A549 (cell line): ENCODE data around the gene VPS26B. TPM values are rescaled to one million over a fixed set of nuclear protein-coding genes. Genes with fewer than 3 reads are reported as not detected.

Experiments
- ATAC-seq, 2 experiments: fragments of 200-7000 bp in 1 of 2; fragments of >200 bp in 1 of 2; cut with Nextera tagmentation in 1 of 2; cut with Tn5 transposase in 1 of 2; 3 replicates each; pipeline versions ENCODE4 v1.8.0 to v1.9.1; 2018 to 2020; ENCODE audit warnings: mild to moderate bottlenecking in 1 of 2, moderate library complexity in 1 of 2
- CTCF ChIA-PET: fragments of 300-600 bp; sonication (Branson Sonifier 250); formaldehyde crosslinking; extraction: SDS; loops from one replicate; lab custom pipeline; 2021; ENCODE audit warnings: antibody characterized with exemption, inconsistent platforms; lab: Yijun Ruan, JAX
- POLR2A ChIA-PET: fragments of 350-600 bp; formaldehyde crosslinking; extraction: SDS; loops from one replicate; lab custom pipeline; 2021; ENCODE audit warnings: antibody characterized with exemption, inconsistent platforms; lab: Yijun Ruan, JAX
- DNase-seq, 2 experiments: peaks; one replicate each; pipeline versions ENCODE4 v3.0.0 to v3.0.0-alpha.2; 2011 to 2016; ENCODE audit warnings: low read depth in 1 of 2, low spot score in 1 of 2
- FAIRE-seq: peaks from 2 replicates; lab custom pipeline; 2011; peaks lifted over from hg19 to GRCh38; lab: Jason Lieb, UNC
- H3K27ac ChIP-seq, 2 experiments: fragments of >200 bp; sonication (Bioruptor Twin); formaldehyde crosslinking; 3 replicates each; pipeline ENCODE4 v1.5.1; 2016 to 2017
- H3K4me1 ChIP-seq: fragments of >200 bp; sonication (Bioruptor Twin); formaldehyde crosslinking; 3 replicates; pipeline ENCODE4 v1.6.1; 2016
- H3K4me2 ChIP-seq: fragments of >200 bp; sonication (Bioruptor Twin); formaldehyde crosslinking; 3 replicates; pipeline ENCODE4 v1.6.1; 2016
- H3K4me3 ChIP-seq: fragments of >200 bp; sonication (Bioruptor Twin); formaldehyde crosslinking; 3 replicates; pipeline ENCODE4 v1.5.1; 2016
- H3K9me3 ChIP-seq: fragments of >200 bp; sonication (Bioruptor Twin); formaldehyde crosslinking; 3 replicates; pipeline ENCODE4 v1.6.1; 2016
- CEBPB ChIP-seq, 2 experiments: fragments of >200 bp in 1 of 2; sonication (Bioruptor Twin) in 1 of 2; formaldehyde crosslinking in 1 of 2; IDR thresholded peaks; 2 replicates each; pipeline ENCODE4 v1.6.1; 2012 to 2016
- CHD4 ChIP-seq: fragments of 200-600 bp; sonication (generic); IDR thresholded peaks from 2 replicates; pipeline ENCODE4 v1.6.1; 2016; ENCODE audit warnings: antibody characterized with exemption, mild to moderate bottlenecking, borderline replicate concordance
- ESRRA ChIP-seq: fragments of 150-350 bp; IDR thresholded peaks from 2 replicates; pipeline ENCODE4 v1.6.1; 2014; ENCODE audit warnings: mild to moderate bottlenecking, low read length, borderline replicate concordance
- FOSB ChIP-seq: fragments of 250-450 bp; sonication (Bioruptor Pico); IDR thresholded peaks from 2 replicates; pipeline ENCODE4 v1.5.0; 2020; ENCODE audit warnings: mild to moderate bottlenecking, moderate library complexity
- FOSL2 ChIP-seq, 2 experiments: fragments of 450-650 bp in 1 of 2; fragments of >200 bp in 1 of 2; sonication (Bioruptor Twin) in 1 of 2; formaldehyde crosslinking; IDR thresholded peaks; 2 replicates each; pipeline versions ENCODE4 v1.5.0 to v1.6.1; 2016 to 2020; ENCODE audit warnings: mild to moderate bottlenecking in 1 of 2, moderate library complexity in 1 of 2
- HDAC2 ChIP-seq: fragments of 200-600 bp; sonication (generic); IDR thresholded peaks from 2 replicates; pipeline ENCODE4 v1.6.1; 2016
- JUN ChIP-seq, 2 experiments: fragments of >200 bp; sonication (Bioruptor Twin); formaldehyde crosslinking; IDR thresholded peaks; 2 replicates in 1 of 2; 3 replicates in 1 of 2; pipeline ENCODE4 v1.6.1; 2016 to 2017
- KDM5A ChIP-seq: fragments of 200-600 bp; sonication (generic); IDR thresholded peaks from 2 replicates; pipeline ENCODE4 v1.6.1; 2016; ENCODE audit warnings: antibody characterized with exemption, mild to moderate bottlenecking
- NFE2L2 ChIP-seq: fragments of 150-350 bp; conservative IDR thresholded peaks from 2 replicates; pipeline ENCODE4 v1.6.1; 2014; ENCODE audit warnings: low read length
- NPAS2 ChIP-seq: fragments of 250-450 bp; sonication (Bioruptor Pico); IDR thresholded peaks from 2 replicates; pipeline ENCODE4 v1.8.0; 2022; ENCODE audit warnings: mild to moderate bottlenecking, moderate library complexity, borderline replicate concordance
- PHF8 ChIP-seq: fragments of 200-600 bp; sonication (generic); IDR thresholded peaks from 2 replicates; pipeline ENCODE4 v1.6.1; 2016; ENCODE audit warnings: low read depth, mild to moderate bottlenecking, antibody characterized with exemption, moderate library complexity, borderline replicate concordance
- POLR2A ChIP-seq: IDR thresholded peaks from 2 replicates; pipeline ENCODE4 v1.6.1; 2012; ENCODE audit warnings: mild to moderate bottlenecking, low read length
- RAD21 ChIP-seq, 2 experiments: fragments of >200 bp in 1 of 2; sonication (Bioruptor Twin) in 1 of 2; formaldehyde crosslinking in 1 of 2; IDR thresholded peaks in 1 of 2; conservative IDR thresholded peaks in 1 of 2; 2 replicates in 1 of 2; 3 replicates in 1 of 2; pipeline ENCODE4 v1.6.1; 2012 to 2018; ENCODE audit warnings: inconsistent platforms in 1 of 2
- RARB ChIP-seq: fragments of 250-450 bp; sonication (Bioruptor Pico); IDR thresholded peaks from 2 replicates; pipeline ENCODE4 v1.8.0; 2021; ENCODE audit warnings: mild to moderate bottlenecking, moderate library complexity
- RNF2 ChIP-seq: fragments of 200-600 bp; sonication (generic); IDR thresholded peaks from 2 replicates; pipeline ENCODE4 v1.6.1; 2016; ENCODE audit warnings: low read depth, mild to moderate bottlenecking, antibody characterized with exemption, moderate library complexity, borderline replicate concordance
- SREBF2 ChIP-seq: fragments of 450-650 bp; IDR thresholded peaks from 2 replicates; pipeline ENCODE4 v1.6.1; 2014; ENCODE audit warnings: mild to moderate bottlenecking, moderate library complexity
- TFCP2L1 ChIP-seq: fragments of 250-450 bp; sonication (Bioruptor Pico); IDR thresholded peaks from 2 replicates; pipeline ENCODE4 v1.5.0; 2021; ENCODE audit warnings: mild to moderate bottlenecking
- TP53 ChIP-seq: fragments of 250-450 bp; sonication (Bioruptor Pico); IDR thresholded peaks from 2 replicates; pipeline ENCODE4 v1.5.0; 2021; ENCODE audit warnings: mild to moderate bottlenecking, moderate library complexity
- ZFP36 ChIP-seq: fragments of 450-650 bp; IDR thresholded peaks from 2 replicates; pipeline ENCODE4 v1.6.1; 2014; ENCODE audit warnings: borderline replicate concordance; ENCODE audit not compliant: partially characterized antibody
- ZNF302 ChIP-seq: fragments of 250-450 bp; sonication (Bioruptor Pico); IDR thresholded peaks from 2 replicates; pipeline ENCODE4 v1.9.0; 2021; ENCODE audit warnings: inconsistent platforms, mild to moderate bottlenecking, moderate library complexity
- WGBS: methylation state at CpG from one replicate; pipeline ENCODE4 v1.1.6; 2017; ENCODE audit errors: missing lambda C conversion rate; 5-methylcytosine and 5-hydroxymethylcytosine counted together
- polyA plus RNA-seq, 4 experiments: library from polyadenylated mRNA; depleted of rRNA in 3 of 4; stranded (reverse); fragments of >200 nt; fragmentation: RNase III in 1 of 4; extraction: RNeasy Plus Mini Kit Qiagen cat#74134 plus additional on column Dnase treatment in 1 of 4; gene quantifications; 2 replicates in 3 of 4; 3 replicates in 1 of 4; pipeline ENCODE4 v1.2.3, GENCODE V29; 2011 to 2017
- TF ChIP-seq, protein P1 (sequence below): fragments of >200 bp; sonication (Bioruptor Twin); formaldehyde crosslinking; IDR thresholded peaks from 3 replicates; pipeline ENCODE4 v1.6.1; 2016
- TF ChIP-seq, protein P2 (sequence below): fragments of 250-450 bp; sonication (Bioruptor Pico); IDR thresholded peaks from 2 replicates; pipeline ENCODE4 v1.5.0; 2021; ENCODE audit warnings: mild to moderate bottlenecking, moderate library complexity, borderline replicate concordance

VPS26B gene
- polyA plus RNA-seq, 2 of the 4 experiments (the other 2 are of a cell fraction) = 19.2 to 25.7 TPM

DNA sequence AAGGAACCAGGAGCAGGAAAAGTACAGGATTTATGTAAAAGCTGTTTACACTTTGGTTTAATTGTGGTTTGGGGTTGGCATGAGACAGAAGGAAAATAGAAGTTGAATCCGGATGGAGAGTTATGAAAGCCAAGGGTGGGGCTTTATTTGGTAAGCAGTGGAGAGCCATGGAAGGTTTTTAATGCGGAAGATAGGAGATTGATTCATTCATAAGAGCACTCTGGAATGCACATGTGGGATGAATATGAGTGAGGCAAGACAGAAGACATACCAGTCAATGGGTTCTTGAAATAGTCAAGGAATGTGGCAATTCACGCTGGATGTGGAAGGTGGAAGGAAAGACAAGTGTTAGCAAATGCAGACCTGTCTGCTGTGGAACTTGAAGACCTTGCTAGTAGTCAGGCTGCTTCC lies 42.4 kb downstream of the VPS26B start:
- TF ChIP-seq NFE2L2 (no peak), FOSB (CRISPR knock-in tag) (no peak), ZFP36 (no peak), RAD21 (conservative IDR thresholded peaks at IDR 0.05 in 1 of 2, IDR thresholded peaks at IDR 0.05 in 1 of 2) (no peak), CEBPB (IDR thresholded peaks at IDR 0.05) (no peak), JUN (IDR thresholded peaks at IDR 0.05) (no peak), RNF2 (no peak), ESRRA (no peak), CHD4 (no peak), PHF8 (no peak), POLR2A (no peak), KDM5A (no peak), ZNF302 (CRISPR knock-in tag) (no peak)
- TF ChIP-seq, protein P1, sequence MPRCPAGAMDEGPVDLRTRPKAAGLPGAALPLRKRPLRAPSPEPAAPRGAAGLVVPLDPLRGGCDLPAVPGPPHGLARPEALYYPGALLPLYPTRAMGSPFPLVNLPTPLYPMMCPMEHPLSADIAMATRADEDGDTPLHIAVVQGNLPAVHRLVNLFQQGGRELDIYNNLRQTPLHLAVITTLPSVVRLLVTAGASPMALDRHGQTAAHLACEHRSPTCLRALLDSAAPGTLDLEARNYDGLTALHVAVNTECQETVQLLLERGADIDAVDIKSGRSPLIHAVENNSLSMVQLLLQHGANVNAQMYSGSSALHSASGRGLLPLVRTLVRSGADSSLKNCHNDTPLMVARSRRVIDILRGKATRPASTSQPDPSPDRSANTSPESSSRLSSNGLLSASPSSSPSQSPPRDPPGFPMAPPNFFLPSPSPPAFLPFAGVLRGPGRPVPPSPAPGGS = no peak
- TF ChIP-seq, protein P2, sequence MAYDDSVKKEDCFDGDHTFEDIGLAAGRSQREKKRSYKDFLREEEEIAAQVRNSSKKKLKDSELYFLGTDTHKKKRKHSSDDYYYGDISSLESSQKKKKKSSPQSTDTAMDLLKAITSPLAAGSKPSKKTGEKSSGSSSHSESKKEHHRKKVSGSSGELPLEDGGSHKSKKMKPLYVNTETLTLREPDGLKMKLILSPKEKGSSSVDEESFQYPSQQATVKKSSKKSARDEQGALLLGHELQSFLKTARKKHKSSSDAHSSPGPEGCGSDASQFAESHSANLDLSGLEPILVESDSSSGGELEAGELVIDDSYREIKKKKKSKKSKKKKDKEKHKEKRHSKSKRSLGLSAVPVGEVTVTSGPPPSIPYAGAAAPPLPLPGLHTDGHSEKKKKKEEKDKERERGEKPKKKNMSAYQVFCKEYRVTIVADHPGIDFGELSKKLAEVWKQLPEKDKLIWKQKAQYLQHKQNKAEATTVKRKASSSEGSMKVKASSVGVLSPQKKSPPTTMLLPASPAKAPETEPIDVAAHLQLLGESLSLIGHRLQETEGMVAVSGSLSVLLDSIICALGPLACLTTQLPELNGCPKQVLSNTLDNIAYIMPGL (CRISPR knock-in tag) = no peak
- Histone ChIP-seq H3K27ac (no peak overlapping the region), H3K4me2 (no peak overlapping the region), H3K4me1 (no peaks in the 10 kb centered on the region), H3K9me3 (no peaks in the 10 kb centered on the region), H3K4me3 (no peak overlapping the region)
- no peak for ATAC-seq
- no peak for DNase-seq
- ChIA-PET POLR2A (no interaction called here), CTCF (no interaction called here)
- no peak for FAIRE-seq
- 68% methylated on average over 3 of the region's 3 CpGs for WGBS

DNA sequence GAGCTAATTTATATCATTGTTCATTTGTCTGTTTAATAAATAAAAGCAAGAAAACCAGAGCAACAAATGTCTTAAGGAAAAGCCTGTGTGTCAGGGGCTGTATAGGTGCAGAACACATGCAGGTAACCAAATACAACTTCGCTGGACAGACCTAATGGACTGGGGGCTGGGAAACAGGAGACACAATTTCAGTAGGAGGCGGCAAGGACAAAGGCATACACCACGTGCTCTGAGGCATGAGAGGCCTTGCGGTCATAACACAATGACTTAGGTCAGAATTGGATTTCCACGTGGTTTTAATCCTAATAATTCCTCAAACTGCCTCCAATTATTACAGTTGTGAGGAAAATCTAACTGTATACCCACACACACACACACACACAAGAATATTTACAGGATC lies 43.0 kb downstream of the VPS26B start:
- CTCF ChIA-PET = no interaction called here
- POLR2A ChIA-PET = no interaction called here

More for the DNA sequence above, 43.0 kb downstream of the VPS26B start:
- ATAC-seq (no peak), DNase-seq (no peak), FAIRE-seq (no peak)
- WGBS = 65% methylated on average over 5 of the region's 5 CpGs
- Histone ChIP-seq H3K27ac (no peak overlapping the region), H3K4me3 (no peak overlapping the region), H3K4me2 (no peak overlapping the region), H3K9me3 (no peaks in the 10 kb centered on the region), H3K4me1 (no peaks in the 10 kb centered on the region)
- TF ChIP-seq SREBF2 (no peak), TP53 (CRISPR knock-in tag) (no peak), TFCP2L1 (CRISPR knock-in tag) (no peak), NPAS2 (CRISPR knock-in tag) (no peak), ZNF302 (CRISPR knock-in tag) (no peak), PHF8 (no peak), FOSL2 (IDR thresholded peaks at IDR 0.05) (no peak), FOSL2 (CRISPR knock-in tag; IDR thresholded peaks at IDR 0.05) (no peak), RARB (CRISPR knock-in tag) (no peak), HDAC2 (no peak)
- TF ChIP-seq, protein P2 (CRISPR knock-in tag) = no peak
